GM21447 (cell line): ENCODE data around the gene TTC21B.

Experiments
- ATAC-seq: cut with Tn5 transposase; IDR thresholded peaks from one replicate; pipeline ENCODE4 v1.9.1; 2021; ENCODE audit not compliant: unreplicated experiment

TTC21B gene

GRCh38 chr2:165839610-165840009 lies 114.0 kb downstream of the TTC21B start:
- no peak for ATAC-seq

- ATAC-seq: no peak
These were observed 116.5 kb downstream of the TTC21B start for GRCh38 chr2:165837122-165837521.

- ATAC-seq: no peak
These were observed 118.2 kb downstream of the TTC21B start for GRCh38 chr2:165835363-165835762.

- ATAC-seq: no peak
These were observed 120.4 kb downstream of the TTC21B start for GRCh38 chr2:165833156-165833555.

- no peak for ATAC-seq
These were observed 125.7 kb downstream of the TTC21B start for GRCh38 chr2:165827921-165828276.

- ATAC-seq: peak; percentile 93
These were observed 126.3 kb downstream of the TTC21B start for GRCh38 chr2:165827016-165827920.

GRCh38 chr2:165825041-165825440 lies 128.5 kb downstream of the TTC21B start:
- ATAC-seq: no peak
